Omental fat pad (tissue), 4 donors: ENCODE results near the gene BABAM2. TPM values are rescaled to one million over a fixed set of nuclear protein-coding genes. Genes with fewer than 3 reads are reported as not detected.

Experiments used
- ATAC-seq: fragments of 150-250 bp; one replicate; pipeline ENCODE4 v1.9.1; 2016; ENCODE audit warnings: mild to moderate bottlenecking, moderate library complexity; ENCODE audit not compliant: low FRiP score
- DNase-seq: peaks from one replicate; pipeline ENCODE4 v3.0.0-alpha.2; 2019; ENCODE audit warnings: low spot score
- CTCF ChIP-seq, 3 donors: fragments of 450-650 bp; IDR thresholded peaks; one replicate each; pipeline ENCODE4 v1.5.1; 2016 to 2017; ENCODE audit warnings: antibody characterized with exemption in 3 of 3, mild to moderate bottlenecking in 3 of 3, moderate library complexity in 2 of 3
- total RNA-seq, 4 donors: library from RNA; depleted of rRNA; stranded (reverse); fragments of >200 nt; gene quantifications; one replicate each; pipeline ENCODE4 v1.1.0, GENCODE V29; 2016

Gene BABAM2
- total RNA-seq, 4 donors from 2014 or later = 29.2 to 41.0 (median 36.5) TPM

DNA sequence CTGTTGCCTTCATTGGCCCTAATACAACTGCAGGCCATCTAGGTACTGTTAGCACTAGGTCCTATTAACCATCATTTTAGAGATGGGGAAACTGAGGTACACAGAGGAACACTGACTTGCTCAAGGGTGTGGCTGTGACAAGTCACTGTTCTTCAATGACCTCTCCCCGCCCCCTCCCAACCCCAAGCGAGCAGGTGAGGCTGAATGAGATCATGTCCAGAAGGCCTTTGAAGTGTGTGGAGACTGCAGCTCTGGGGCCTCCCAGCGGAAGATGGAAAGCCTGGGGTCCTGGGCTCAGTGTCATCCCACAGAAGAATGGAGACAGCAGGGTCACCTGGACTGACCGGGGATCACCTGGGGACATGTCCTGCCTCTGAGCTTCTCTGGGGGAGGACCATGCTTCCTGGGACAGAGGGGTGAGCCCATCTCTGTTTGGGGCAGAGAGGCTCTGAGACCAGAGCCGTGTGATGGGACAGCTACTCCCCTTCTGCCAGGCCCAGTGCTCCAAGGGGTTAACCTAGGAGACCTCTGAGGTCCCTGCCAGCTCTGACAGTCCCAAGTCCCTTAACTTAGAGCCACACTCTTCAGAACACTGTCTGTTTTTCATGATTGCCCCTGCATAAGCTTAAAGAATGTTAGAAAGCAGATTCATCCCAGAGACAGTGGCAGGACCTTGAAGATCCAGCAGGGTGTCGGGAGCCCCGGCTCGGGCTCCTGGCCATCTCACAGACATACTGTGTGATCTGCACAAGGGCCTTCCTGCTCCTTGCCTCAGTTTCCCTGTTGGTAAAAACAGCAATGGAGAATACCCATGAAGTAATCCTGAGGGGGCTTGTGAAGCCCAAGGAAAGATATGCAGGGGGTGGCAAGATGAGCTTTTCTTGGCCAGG, 485.5 kb downstream of the BABAM2 start:
- ATAC-seq (no peak), DNase-seq (no peak)
- TF ChIP-seq CTCF (IDR thresholded peaks at IDR 0.05) = no peak

DNA sequence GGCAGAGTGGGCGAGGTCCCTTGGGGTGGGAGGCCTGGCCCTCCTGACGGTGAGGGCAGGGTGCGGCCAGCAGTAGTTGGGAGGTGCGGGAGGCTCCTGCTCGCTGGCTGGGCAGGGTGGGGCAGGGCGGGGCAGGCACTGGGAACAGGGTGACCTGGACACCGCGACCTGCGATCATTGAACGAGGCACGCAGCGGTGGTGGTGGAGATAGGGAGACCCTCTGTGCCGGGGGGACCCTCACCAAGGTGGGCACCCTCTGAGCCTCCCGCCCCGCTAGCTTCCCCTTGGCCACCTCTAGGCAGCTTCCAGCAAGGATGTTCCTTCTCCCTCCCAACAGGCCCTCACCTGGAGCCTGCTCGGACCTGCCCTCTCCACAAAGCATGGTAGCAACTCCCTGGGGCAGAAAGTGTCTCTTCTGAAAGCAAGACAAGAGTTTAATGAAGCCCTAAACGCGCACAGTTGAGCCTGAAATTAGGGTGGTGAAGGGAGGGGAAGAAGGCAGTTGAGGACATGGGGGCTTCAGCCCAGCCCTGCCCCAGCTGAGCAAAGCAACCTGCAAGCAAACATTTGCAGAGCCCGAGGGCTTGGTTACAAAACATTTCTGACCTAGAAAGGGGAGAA, 486.8 kb downstream of the BABAM2 start:
- DNase-seq (no peak), ATAC-seq (no peak)
- no peak for TF ChIP-seq CTCF (IDR thresholded peaks at IDR 0.05)

DNA sequence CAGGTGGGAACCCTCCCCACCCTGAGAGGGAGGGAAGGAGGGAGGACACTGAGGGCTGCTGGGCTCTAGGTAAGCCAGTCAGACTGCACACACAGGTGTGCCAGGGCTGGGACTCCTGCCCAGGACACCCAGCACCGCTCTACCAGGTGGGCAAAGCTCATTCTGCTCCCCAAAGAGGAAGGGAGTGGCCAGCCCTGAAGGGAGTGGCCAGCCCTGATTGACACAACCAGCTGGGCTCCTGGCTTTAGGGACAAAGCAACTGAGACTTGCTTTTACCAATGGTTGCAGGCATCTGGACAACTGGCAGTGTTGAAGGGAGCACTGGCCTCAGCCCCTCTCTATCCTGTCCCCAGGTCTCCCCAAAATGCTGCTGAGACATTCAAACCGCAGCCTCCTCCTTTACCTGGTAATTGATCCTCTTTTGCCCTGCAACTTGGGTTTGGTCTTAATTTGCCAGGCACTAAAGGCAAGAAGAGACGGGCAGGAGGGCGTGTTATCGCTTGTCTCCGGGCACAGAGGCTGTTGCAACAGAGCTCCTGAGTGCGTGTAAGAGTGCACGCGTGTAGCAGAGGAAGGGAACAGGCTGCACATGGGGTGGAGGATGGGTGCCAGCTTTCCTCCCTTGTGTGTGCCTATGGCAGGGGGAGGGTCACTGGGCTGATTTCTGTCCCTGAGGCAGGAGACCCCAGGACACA, 487.6 kb downstream of the BABAM2 start:
- ATAC-seq (no peak), DNase-seq (no peak)
- TF ChIP-seq CTCF (IDR thresholded peaks at IDR 0.05) = no peak

DNA sequence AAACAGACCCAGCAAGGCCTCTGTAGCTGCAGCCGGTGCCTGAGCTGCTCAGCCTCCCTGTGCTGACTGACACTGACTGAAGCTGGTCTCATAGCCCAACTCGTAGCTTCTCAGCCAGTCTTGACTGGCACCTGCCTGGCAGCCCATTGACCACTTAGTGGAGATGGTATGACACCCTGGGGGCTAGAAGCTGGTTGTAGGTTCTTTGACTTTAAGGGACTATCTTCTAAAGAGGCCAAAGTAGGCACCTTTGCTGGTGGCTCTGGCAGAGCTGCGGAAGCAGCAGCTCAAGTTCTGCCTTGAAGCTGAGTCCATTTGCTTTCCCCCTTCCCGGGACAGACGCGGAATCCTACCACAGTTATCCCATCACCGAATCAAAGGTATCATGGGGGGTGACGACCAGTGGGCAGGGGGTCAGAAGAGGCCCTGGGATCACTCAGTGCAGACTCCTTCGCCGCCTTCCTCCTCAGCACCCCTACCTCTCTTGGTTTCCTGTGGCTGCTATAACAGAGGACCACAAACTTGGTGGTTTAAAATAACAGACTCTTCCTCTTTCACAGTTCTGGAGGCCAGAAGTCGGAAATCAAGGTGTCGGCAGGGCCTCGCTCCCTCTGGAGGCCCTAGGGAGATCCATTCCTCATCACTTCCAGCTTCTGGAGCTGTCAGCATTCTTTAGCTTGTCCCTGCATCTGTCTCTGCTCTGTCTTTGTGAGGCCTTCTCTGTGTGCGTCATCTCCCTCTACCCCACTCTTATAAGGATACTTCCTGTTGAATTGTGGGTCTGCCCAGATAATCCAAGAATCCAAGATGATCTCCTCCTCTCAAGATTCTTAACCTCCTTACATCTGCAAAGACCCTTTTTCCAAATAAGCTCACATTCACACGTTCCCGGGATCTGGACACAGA, 488.4 kb downstream of the BABAM2 start:
- ATAC-seq (no peak), DNase-seq (no peak)
- TF ChIP-seq CTCF (IDR thresholded peaks at IDR 0.05) = no peak

DNA sequence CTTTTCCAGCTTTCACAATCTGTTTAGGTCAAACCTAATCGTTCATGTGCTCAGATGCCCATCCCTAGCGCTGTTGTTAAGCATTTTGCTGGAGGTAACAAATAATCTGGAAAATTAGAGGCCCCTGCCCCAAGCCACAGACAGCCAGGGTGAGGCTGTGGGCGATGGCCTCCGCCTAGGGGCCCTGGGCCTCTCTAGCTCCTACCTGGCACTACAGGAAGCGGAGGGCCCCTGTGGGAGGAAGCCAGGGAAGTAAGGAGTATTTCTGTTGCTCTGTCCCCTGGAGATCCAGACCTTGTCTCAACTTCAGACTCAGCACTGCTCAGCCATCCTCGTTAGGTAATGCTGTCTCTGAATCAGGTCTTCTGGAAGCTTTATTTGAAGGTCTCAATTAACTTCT, 489.7 kb downstream of the BABAM2 start:
- no peak for TF ChIP-seq CTCF (IDR thresholded peaks at IDR 0.05)
- ATAC-seq = no peak
- no peak for DNase-seq
